ENCODE data around the gene PSORS1C1.
"Not testable (repeated sequence)": the region's sequence is repeated elsewhere in the genome, so short reads cannot be mapped to it uniquely, and the experiment has no call there.

- not testable (repeated sequence) for TF ChIP-seq POLR2AphosphoS5, POLR2A (IDR thresholded peaks at IDR 0.05; ENCODE audit: low read depth, low read length)
Observed at GRCh38 chr6:31183287-31183686, 68.7 kb downstream of the PSORS1C1 start.

Data from GM12891 (cell line).